ENCODE measurements around the gene MAGEA10. TPM values are rescaled to one million over a fixed set of nuclear protein-coding genes. Genes with fewer than 3 reads are reported as not detected.
A peak's percentile ranks its signal among the peaks of the same experiment; 100 is the strongest.
"Not testable (repeated sequence)": the region's sequence is repeated elsewhere in the genome, so short reads cannot be mapped to it uniquely, and the experiment has no call there.

MAGEA10 gene
- not detected in 2 replicates for polyA plus RNA-seq (2013)

DNA sequence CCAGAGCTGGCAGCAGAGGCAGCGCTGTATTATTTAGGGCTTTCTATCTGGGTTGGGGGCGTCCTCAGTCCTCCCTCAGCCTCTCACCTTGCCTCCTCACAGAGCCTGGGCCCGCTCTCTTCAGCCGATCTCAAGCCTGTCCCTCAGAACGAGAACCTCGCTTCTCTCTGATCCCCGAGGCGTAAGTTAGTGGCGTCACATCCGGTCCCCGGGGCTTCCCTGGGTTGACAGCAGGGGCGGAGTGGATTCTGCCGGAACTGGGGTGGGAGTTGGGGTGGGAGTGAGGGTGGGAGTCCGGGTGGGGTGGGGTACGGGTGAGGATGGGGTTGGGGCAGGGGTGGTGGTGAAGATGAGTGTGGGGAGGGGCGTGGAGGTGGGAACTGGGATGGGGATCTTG, at the start of gene MAGEA10:
Gene MAGEA10 (minus strand): TSS at position 190 of the 397 bp plus-strand sequence. CDS start 2,957 bp downstream, outside the sequence.
- no peak within 1 kb of the TSS for H3K23ac ChIP-seq (ENCODE audit: low read length)
- H3K9ac ChIP-seq (ENCODE audit: low read length): no peak within 1 kb of the TSS
- no peak within 1 kb of the TSS for H2AK5ac ChIP-seq (ENCODE audit: low read length)
- H3K14ac ChIP-seq (ENCODE audit: low read length): no peak within 1 kb of the TSS
- H3K27ac ChIP-seq (ENCODE audit: low read depth, low read length): no peak within 1 kb of the TSS
- no peaks in the 10 kb centered on the region for H3K9me3 ChIP-seq (ENCODE audit: insufficient read depth, low read depth, low read length)
- H3K18ac ChIP-seq (ENCODE audit: low read length): no peak within 1 kb of the TSS
- H4K8ac ChIP-seq (ENCODE audit: low read depth, low read length): no peak within 1 kb of the TSS
- H4K91ac ChIP-seq (ENCODE audit: low read depth, low read length): no peak within 1 kb of the TSS
- no peak within 1 kb of the TSS for H4K12ac ChIP-seq (ENCODE audit: low read depth, low read length)
- no CpG with 5 or more reads among the region's 16 CpGs for WGBS (ENCODE audit: extremely low coverage, insufficient coverage, insufficient read length)
- peak in 1 of 2 donors; percentile 46 for DNase-seq
- H3K4me3 ChIP-seq (ENCODE audit: low read depth, low read length): no peak within 1 kb of the TSS
- H3K79me1 ChIP-seq (ENCODE audit: low read length): no peaks in the 10 kb centered on the region
- no peak within 1 kb of the TSS for H3K4me2 ChIP-seq (ENCODE audit: low read length)
- H2BK5ac ChIP-seq (ENCODE audit: low read depth, low read length, poor library complexity): no peak within 1 kb of the TSS
- no peaks in the 10 kb centered on the region for H3K36me3 ChIP-seq (ENCODE audit: control insufficient read depth in 1 of 2, insufficient read depth in 2 of 2, low read length in 2 of 2)
- no peaks in the 10 kb centered on the region for H3K4me1 ChIP-seq (ENCODE audit: control insufficient read depth in 1 of 2, insufficient read depth in 2 of 2, low read length in 2 of 2)
- no peak within 1 kb of the TSS for H2AFZ ChIP-seq (ENCODE audit: insufficient read depth, low read length, poor library complexity)
- H2BK120ac ChIP-seq (ENCODE audit: insufficient read depth, low read length, poor library complexity): no peak within 1 kb of the TSS
- H3K4ac ChIP-seq (ENCODE audit: low read depth, low read length): no peak within 1 kb of the TSS
- H3K79me2 ChIP-seq (ENCODE audit: control insufficient read depth, insufficient read depth, low read length, poor library complexity): no peaks in the 10 kb centered on the region
- no peak within 1 kb of the TSS for H2BK12ac ChIP-seq (ENCODE audit: low read length)
- H3K27me3 ChIP-seq (ENCODE audit: insufficient read depth, low read length): no peaks in the 10 kb centered on the region

DNA sequence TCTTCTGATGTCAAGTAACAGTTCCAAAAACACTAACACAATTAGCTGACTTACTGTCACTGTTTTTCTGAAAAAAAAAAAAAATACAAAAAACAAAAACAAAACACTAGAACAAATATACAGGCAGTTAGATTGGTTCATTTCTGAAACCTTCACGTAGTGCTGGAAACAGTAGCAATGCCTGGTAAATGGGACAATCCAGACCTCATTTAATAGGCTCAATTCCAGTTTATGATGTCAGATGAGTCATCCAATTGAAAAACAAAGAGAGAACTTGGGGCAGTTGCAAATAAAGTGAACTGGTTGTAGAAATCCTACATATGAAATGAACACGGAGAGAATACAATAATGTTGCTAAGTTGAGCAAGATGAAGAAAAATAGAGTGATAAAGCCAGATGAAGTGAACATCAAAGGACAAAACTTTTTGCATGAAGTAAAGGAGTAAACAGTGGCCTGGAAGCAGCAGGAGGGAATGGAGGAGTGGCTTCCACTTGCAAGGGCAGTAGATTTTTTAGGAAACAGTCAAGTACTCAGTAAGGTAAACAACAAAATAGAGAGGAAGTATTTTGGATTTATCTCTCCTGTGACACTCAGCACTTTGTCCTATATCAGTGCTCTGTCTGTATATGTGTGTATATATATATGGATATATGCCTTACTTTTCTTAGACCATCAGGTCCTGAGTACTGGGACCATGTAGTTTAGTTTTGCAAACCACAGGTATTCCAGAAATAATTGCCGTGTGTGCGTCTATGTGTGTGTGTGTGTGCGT, 39.3 kb upstream of the MAGEA10 start:
- Histone ChIP-seq H4K8ac (ENCODE audit: low read depth, low read length) (no peak overlapping the region), H3K9me3 (ENCODE audit: insufficient read depth, low read depth, low read length) (no peaks in the 10 kb centered on the region), H3K14ac (ENCODE audit: low read length) (no peak overlapping the region), H3K23ac (ENCODE audit: low read length) (no peak overlapping the region), H3K79me2 (ENCODE audit: control insufficient read depth, insufficient read depth, low read length, poor library complexity) (no peaks in the 10 kb centered on the region), H3K4me3 (ENCODE audit: low read depth, low read length) (no peak overlapping the region), H4K12ac (ENCODE audit: low read depth, low read length) (no peak overlapping the region), H2AK5ac (ENCODE audit: low read length) (no peak overlapping the region), H2BK5ac (ENCODE audit: low read depth, low read length, poor library complexity) (no peak overlapping the region), H3K27me3 (ENCODE audit: insufficient read depth, low read length) (no peaks in the 10 kb centered on the region), H3K36me3 (ENCODE audit: control insufficient read depth in 1 of 2, insufficient read depth in 2 of 2, low read length in 2 of 2) (no peaks in the 10 kb centered on the region), H3K4me1 (ENCODE audit: control insufficient read depth in 1 of 2, insufficient read depth in 2 of 2, low read length in 2 of 2) (no peaks in the 10 kb centered on the region), H2BK12ac (ENCODE audit: low read length) (no peak overlapping the region), H2AFZ (ENCODE audit: insufficient read depth, low read length, poor library complexity) (no peak overlapping the region), H3K4me2 (ENCODE audit: low read length) (no peak overlapping the region), H3K79me1 (ENCODE audit: low read length) (no peaks in the 10 kb centered on the region), H2BK120ac (ENCODE audit: insufficient read depth, low read length, poor library complexity) (no peak overlapping the region), H3K4ac (ENCODE audit: low read depth, low read length) (no peak overlapping the region), H3K18ac (ENCODE audit: low read length) (no peak overlapping the region), H3K9ac (ENCODE audit: low read length) (no peak overlapping the region), H4K91ac (ENCODE audit: low read depth, low read length) (no peak overlapping the region), H3K27ac (ENCODE audit: low read depth, low read length) (no peak overlapping the region)
- no peak for DNase-seq
- WGBS (ENCODE audit: extremely low coverage, insufficient coverage, insufficient read length): no CpG with 5 or more reads among the region's 5 CpGs

DNA sequence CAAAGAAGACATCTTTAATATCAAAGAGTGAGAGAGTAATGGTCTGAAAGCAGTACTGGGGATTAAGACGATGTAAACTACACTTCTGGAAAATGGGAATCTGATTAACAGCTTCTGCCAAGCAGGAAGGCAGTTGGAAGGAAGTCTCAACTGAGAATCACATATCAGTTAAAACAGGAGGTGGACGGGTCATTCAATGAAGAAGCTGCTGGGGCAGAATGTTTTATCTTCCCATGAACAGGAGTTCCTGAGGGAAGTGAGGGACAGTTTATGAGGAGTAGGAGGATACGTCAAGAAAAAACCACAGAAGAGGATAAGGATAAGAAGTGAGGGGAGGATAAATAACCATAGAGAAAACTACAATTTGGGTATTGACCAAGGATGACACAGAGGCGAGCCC, 38.7 kb upstream of the MAGEA10 start:
- no peaks in the 10 kb centered on the region for H3K27me3 ChIP-seq (ENCODE audit: insufficient read depth, low read length)
- H2BK5ac ChIP-seq (ENCODE audit: low read depth, low read length, poor library complexity): no peak overlapping the region
- no peak overlapping the region for H2BK12ac ChIP-seq (ENCODE audit: low read length)
- no peak overlapping the region for H2AFZ ChIP-seq (ENCODE audit: insufficient read depth, low read length, poor library complexity)
- H3K23ac ChIP-seq (ENCODE audit: low read length): no peak overlapping the region
- H3K4me1 ChIP-seq (ENCODE audit: control insufficient read depth in 1 of 2, insufficient read depth in 2 of 2, low read length in 2 of 2): no peaks in the 10 kb centered on the region
- H2AK5ac ChIP-seq (ENCODE audit: low read length): no peak overlapping the region
- DNase-seq: no peak
- no peak overlapping the region for H4K8ac ChIP-seq (ENCODE audit: low read depth, low read length)
- H2BK120ac ChIP-seq (ENCODE audit: insufficient read depth, low read length, poor library complexity): no peak overlapping the region
- no CpG with 5 or more reads among the region's 4 CpGs for WGBS (ENCODE audit: extremely low coverage, insufficient coverage, insufficient read length)
- no peak overlapping the region for H3K27ac ChIP-seq (ENCODE audit: low read depth, low read length)
- no peak overlapping the region for H3K4me2 ChIP-seq (ENCODE audit: low read length)
- H4K12ac ChIP-seq (ENCODE audit: low read depth, low read length): no peak overlapping the region
- H3K79me2 ChIP-seq (ENCODE audit: control insufficient read depth, insufficient read depth, low read length, poor library complexity): no peaks in the 10 kb centered on the region
- H3K14ac ChIP-seq (ENCODE audit: low read length): no peak overlapping the region
- H3K4ac ChIP-seq (ENCODE audit: low read depth, low read length): no peak overlapping the region
- no peaks in the 10 kb centered on the region for H3K9me3 ChIP-seq (ENCODE audit: insufficient read depth, low read depth, low read length)
- no peak overlapping the region for H3K18ac ChIP-seq (ENCODE audit: low read length)
- no peak overlapping the region for H4K91ac ChIP-seq (ENCODE audit: low read depth, low read length)
- H3K79me1 ChIP-seq (ENCODE audit: low read length): no peaks in the 10 kb centered on the region
- no peaks in the 10 kb centered on the region for H3K36me3 ChIP-seq (ENCODE audit: control insufficient read depth in 1 of 2, insufficient read depth in 2 of 2, low read length in 2 of 2)
- no peak overlapping the region for H3K4me3 ChIP-seq (ENCODE audit: low read depth, low read length)
- H3K9ac ChIP-seq (ENCODE audit: low read length): no peak overlapping the region

DNA sequence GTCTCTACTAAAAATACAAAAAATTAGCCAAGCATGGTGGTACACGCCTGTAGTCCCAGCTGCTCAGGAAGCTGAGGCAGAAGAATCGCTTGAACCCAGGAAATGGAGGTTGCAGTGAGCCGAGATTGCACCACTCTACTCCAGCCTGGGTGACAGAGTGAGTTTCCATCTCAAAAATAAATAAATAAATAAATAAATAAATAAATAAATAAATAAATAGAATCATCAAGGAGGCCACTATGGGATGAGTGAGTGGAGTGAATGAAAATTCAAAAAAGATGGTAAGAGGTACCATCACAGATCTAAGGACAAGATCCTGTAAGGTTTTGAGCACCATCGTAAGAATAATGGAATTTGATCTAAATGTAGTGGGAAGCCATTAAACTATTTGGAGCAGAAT, 37.5 kb upstream of the MAGEA10 start:
- not testable (repeated sequence) for H3K14ac ChIP-seq (ENCODE audit: low read length); H3K4me3 ChIP-seq (ENCODE audit: low read depth, low read length); H2BK120ac ChIP-seq (ENCODE audit: insufficient read depth, low read length, poor library complexity); H3K23ac ChIP-seq (ENCODE audit: low read length); H3K36me3 ChIP-seq (ENCODE audit: control insufficient read depth in 1 of 2, insufficient read depth in 2 of 2, low read length in 2 of 2); H2AK5ac ChIP-seq (ENCODE audit: low read length); H3K4ac ChIP-seq (ENCODE audit: low read depth, low read length); H3K79me2 ChIP-seq (ENCODE audit: control insufficient read depth, insufficient read depth, low read length, poor library complexity); H4K91ac ChIP-seq (ENCODE audit: low read depth, low read length); H3K9ac ChIP-seq (ENCODE audit: low read length); H2AFZ ChIP-seq (ENCODE audit: insufficient read depth, low read length, poor library complexity); H3K4me2 ChIP-seq (ENCODE audit: low read length); H2BK12ac ChIP-seq (ENCODE audit: low read length); H3K9me3 ChIP-seq (ENCODE audit: insufficient read depth, low read depth, low read length); H3K18ac ChIP-seq (ENCODE audit: low read length); H4K8ac ChIP-seq (ENCODE audit: low read depth, low read length); H3K4me1 ChIP-seq (ENCODE audit: control insufficient read depth in 1 of 2, insufficient read depth in 2 of 2, low read length in 2 of 2); H4K12ac ChIP-seq (ENCODE audit: low read depth, low read length); H3K27me3 ChIP-seq (ENCODE audit: insufficient read depth, low read length); H2BK5ac ChIP-seq (ENCODE audit: low read depth, low read length, poor library complexity); DNase-seq; H3K27ac ChIP-seq (ENCODE audit: low read depth, low read length); H3K79me1 ChIP-seq (ENCODE audit: low read length)
- WGBS (ENCODE audit: extremely low coverage, insufficient coverage, insufficient read length): no CpG with 5 or more reads among the region's 4 CpGs
